Esophagus squamous epithelium (tissue), 4 donors: ENCODE results near the gene THAP7.

Source experiments
- CTCF ChIP-seq, 6 experiments: fragments of 450-650 bp in 4 of 6; fragments of 200-600 bp in 2 of 6; sonication (generic) in 2 of 6; IDR thresholded peaks; one replicate each; pipeline ENCODE4 v1.5.1; 2016 to 2019; ENCODE audit warnings: antibody characterized with exemption in 6 of 6, mild to moderate bottlenecking in 4 of 6, moderate library complexity in 4 of 6
- POLR2A ChIP-seq, 4 donors: fragments of 450-650 bp; IDR thresholded peaks; one replicate each; pipeline ENCODE4 v1.6.1; 2017; ENCODE audit warnings: antibody characterized with exemption in 4 of 4, mild to moderate bottlenecking in 4 of 4, moderate library complexity in 3 of 4

DNA sequence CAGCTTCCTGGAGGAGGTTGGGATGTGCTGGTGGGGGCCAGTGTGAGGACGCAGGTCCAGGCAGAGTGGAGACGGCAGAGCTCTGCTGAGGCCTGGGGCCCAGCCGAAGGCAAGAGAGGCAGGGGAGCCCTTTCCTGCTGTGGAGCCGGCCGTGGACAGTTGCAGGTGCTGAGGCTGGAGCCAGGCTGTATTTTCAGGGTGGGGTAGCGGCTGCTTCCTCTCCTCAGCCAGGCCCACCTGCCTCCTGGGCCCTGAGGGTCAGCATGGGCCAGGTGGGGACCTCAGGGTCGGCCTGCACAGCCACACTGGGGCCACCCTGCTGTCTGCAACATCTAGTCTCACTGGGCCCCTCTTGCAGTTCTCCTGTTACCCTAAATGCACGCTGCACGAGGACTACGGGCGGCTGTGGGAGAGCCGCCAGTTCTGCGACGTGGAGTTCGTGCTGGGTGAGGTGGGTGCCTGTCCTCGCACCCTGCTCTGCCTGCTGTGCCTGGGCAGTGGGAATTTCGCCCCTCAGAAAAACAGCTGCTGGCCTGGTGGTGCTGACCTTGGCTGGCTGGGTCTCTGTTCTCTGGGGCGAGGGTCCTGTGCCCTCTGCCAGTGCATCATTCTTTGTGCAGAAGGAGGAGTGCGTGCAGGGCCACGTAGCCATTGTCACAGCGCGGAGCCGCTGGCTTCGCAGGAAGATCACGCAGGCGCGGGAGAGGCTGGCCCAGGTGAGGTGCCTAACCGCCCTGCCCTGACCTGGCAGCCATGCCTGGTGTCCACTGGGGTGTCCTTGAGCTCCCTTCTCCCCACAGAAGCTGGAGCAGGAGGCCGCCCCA, 8.4 kb downstream of the THAP7 start:
- TF ChIP-seq POLR2A (IDR thresholded peaks at IDR 0.05) = no peak
- TF ChIP-seq CTCF (IDR thresholded peaks at IDR 0.05) = no peak
